Thoracic aorta (tissue), 2 donors: ENCODE results near the gene DUSP10. TPM values are rescaled to one million over a fixed set of nuclear protein-coding genes. Genes with fewer than 3 reads are reported as not detected.

ENCODE experiments used
- ATAC-seq: fragments of 150-250 bp; one replicate; pipeline ENCODE4 v1.8.0; 2017; ENCODE audit warnings: low read depth; ENCODE audit not compliant: insufficient number of reproducible peaks, low FRiP score
- DNase-seq: peaks from one replicate; pipeline ENCODE4 v3.0.0-alpha.2; 2020; ENCODE audit warnings: low spot score
- H3K27ac ChIP-seq, 2 donors: fragments of 200-600 bp; sonication (generic); 1 replicate in 1 of 2; 2 replicates in 1 of 2; pipeline ENCODE4 v1.5.1; 2016; ENCODE audit warnings: mild to moderate bottlenecking in 2 of 2, moderate library complexity in 2 of 2
- H3K27me3 ChIP-seq: fragments of 200-600 bp; sonication (generic); replicated peaks from 2 replicates; pipeline ENCODE4 v1.6.0; 2016; ENCODE audit warnings: mild to moderate bottlenecking; ENCODE audit not compliant: insufficient read depth
- H3K36me3 ChIP-seq: fragments of 200-600 bp; sonication (generic); one replicate; pipeline ENCODE4 v1.5.1; 2016
- H3K4me1 ChIP-seq, 2 donors: fragments of 200-600 bp; sonication (generic); 1 replicate in 1 of 2; 2 replicates in 1 of 2; pipeline versions ENCODE4 v1.5.1 to v1.6.0; 2016; ENCODE audit warnings: low read depth in 2 of 2, mild to moderate bottlenecking in 1 of 2; ENCODE audit not compliant: control insufficient read depth in 1 of 2
- H3K4me3 ChIP-seq: fragments of 200-600 bp; sonication (generic); 2 replicates; pipeline ENCODE4 v1.5.1; 2016; ENCODE audit warnings: mild to moderate bottlenecking
- H3K9me3 ChIP-seq: fragments of 200-600 bp; sonication (generic); 2 replicates; pipeline ENCODE4 v1.5.1; 2016
- total RNA-seq, 2 donors: library from RNA; depleted of rRNA; stranded (reverse); fragments of >200 nt; gene quantifications; one replicate each; pipeline versions ENCODE4 v1.1.0 to v1.2.3, GENCODE V29; 2016
- TF ChIP-seq, protein P1 (sequence below): fragments of 200-600 bp; sonication (generic); IDR thresholded peaks from one replicate; pipeline ENCODE4 v1.5.1; 2019; ENCODE audit warnings: antibody characterized with exemption

The DUSP10 gene
- total RNA-seq, 2 donors from 2014 or later = 2.3 to 10.4 TPM

DNA sequence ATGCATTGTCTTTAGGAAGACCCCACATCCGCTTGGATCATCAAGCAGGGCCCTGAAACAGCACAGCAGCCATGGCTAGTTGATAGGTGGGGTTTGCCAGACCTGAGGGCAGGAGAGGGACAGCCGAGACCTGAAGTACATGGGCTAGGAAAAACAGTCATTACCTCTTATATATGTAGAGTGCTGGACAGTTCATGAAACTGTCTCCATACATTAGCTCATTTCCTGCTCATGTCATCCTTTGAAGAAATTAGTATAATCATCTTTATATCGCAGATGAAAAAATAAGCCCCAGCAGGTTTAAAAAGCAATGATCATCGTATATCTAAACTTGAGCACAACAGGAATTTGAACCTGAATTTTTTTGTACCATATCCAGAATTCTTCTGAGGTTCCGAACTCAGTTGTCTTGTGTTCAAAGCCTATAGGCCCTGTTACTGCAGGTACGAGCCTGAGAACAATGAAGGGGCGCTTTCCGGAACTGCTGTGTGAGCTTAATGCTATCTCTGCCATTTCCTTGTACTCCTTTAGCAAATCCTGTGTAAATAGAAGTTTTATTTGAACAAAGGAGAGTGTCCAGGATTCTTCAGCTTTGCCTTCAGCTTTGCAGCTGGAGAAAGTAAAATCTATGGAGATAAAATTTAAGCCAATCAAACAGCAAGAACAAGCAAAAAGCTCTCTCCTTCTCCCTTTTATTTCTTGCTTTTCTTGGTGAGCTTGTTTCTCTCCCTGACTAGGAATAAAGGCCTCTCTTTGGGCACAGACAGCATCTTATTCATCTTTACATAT, 32.4 kb upstream of the DUSP10 start:
- no peak for ATAC-seq

DNA sequence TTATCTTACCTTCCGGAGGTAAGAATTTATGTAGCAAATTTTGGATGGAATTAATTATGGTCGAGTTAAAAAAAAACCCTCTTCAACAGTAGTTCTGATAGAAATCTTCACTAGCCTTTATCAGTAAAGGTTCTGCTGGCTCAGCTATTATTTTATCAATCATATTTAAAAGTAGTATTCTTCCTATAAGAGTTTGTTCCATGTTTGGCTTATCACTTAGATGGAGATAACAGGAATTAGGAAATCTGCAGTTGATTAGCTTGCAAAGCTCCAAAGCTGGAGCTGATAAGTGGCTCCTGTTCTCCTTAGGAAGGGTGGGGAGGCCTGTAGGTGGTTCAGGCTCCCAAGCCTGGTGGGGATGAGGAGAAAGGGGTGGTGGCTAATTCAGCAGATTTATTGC, 31.5 kb upstream of the DUSP10 start:
- no peak for ATAC-seq
- H3K4me1 ChIP-seq = no peaks in the 10 kb centered on the region
- H3K9me3 ChIP-seq = no peaks in the 10 kb centered on the region
- no peak for DNase-seq
- TF ChIP-seq, protein P1, sequence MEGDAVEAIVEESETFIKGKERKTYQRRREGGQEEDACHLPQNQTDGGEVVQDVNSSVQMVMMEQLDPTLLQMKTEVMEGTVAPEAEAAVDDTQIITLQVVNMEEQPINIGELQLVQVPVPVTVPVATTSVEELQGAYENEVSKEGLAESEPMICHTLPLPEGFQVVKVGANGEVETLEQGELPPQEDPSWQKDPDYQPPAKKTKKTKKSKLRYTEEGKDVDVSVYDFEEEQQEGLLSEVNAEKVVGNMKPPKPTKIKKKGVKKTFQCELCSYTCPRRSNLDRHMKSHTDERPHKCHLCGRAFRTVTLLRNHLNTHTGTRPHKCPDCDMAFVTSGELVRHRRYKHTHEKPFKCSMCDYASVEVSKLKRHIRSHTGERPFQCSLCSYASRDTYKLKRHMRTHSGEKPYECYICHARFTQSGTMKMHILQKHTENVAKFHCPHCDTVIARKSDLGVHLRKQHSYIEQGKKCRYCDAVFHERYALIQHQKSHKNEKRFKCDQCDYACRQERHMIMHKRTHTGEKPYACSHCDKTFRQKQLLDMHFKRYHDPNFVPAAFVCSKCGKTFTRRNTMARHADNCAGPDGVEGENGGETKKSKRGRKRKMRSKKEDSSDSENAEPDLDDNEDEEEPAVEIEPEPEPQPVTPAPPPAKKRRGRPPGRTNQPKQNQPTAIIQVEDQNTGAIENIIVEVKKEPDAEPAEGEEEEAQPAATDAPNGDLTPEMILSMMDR = no peak
- H3K27me3 ChIP-seq = no peaks in the 10 kb centered on the region
- H3K4me3 ChIP-seq = no peak overlapping the region
- no peaks in the 10 kb centered on the region for H3K36me3 ChIP-seq
- H3K27ac ChIP-seq = no peak overlapping the region

More for the DNA sequence above, 32.4 kb upstream of the DUSP10 start:
- Histone ChIP-seq H3K27ac (no peak overlapping the region), H3K9me3 (no peaks in the 10 kb centered on the region), H3K36me3 (no peaks in the 10 kb centered on the region), H3K4me1 (no peaks in the 10 kb centered on the region), H3K4me3 (no peak overlapping the region), H3K27me3 (no peaks in the 10 kb centered on the region)
- DNase-seq = no peak
- TF ChIP-seq, protein P1 = no peak

DNA sequence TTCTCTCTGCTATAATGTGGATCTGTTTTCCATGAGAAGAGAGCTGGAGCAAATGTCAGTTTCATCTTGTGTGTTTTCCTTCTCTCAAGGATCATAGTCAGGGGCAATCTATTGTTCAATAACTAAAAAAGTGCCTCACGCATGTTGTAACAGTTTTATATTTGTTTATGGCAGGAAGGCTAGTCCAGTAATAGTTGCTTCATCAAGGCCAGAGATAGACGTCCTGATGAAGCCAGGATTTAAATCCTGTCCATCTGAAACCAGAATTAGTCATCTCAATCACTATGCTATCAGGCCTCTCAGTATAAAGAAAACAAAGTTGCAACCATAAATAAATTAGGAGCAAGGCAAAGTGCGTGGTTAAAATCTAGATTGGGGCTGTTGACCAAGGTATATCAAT, 30.2 kb upstream of the DUSP10 start:
- no peak for DNase-seq
- no peak overlapping the region for H3K27ac ChIP-seq
- TF ChIP-seq, protein P1 = no peak
- no peak overlapping the region for H3K4me3 ChIP-seq
- no peaks in the 10 kb centered on the region for H3K9me3 ChIP-seq
- no peak for ATAC-seq
- H3K27me3 ChIP-seq = no peaks in the 10 kb centered on the region
- no peaks in the 10 kb centered on the region for H3K36me3 ChIP-seq
- H3K4me1 ChIP-seq = no peaks in the 10 kb centered on the region

DNA sequence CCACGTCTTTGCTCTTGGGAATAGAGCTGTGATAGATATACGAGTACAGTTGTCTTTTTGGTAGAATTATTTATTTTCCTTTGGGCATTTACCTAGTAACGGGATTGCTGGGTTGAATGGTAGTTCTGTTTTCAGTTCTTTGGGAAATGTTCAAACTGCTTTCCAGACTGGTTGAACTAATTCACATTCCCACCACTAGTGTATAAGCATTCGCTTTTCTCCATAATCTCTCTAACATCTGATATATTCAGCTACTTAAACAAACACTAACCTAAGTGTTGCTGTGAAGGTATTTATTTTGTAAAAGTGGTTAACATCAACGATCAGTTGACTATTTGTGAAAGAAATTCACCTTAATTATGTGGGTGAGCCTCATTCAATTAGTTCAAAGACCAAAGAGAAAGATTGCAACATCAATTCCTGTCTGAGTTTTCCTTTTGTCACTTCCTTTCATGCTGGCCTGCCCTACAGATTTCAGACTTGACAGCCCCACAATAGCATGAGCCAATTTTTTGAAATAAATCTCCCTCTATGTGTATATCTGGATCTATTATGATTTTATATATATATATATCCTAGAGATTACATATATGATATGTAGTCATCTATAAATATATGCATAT, 26.7 kb upstream of the DUSP10 start:
- Histone ChIP-seq H3K9me3 (no peaks in the 10 kb centered on the region), H3K36me3 (no peaks in the 10 kb centered on the region), H3K27ac (no peak overlapping the region), H3K4me1 (no peaks in the 10 kb centered on the region), H3K27me3 (no peaks in the 10 kb centered on the region), H3K4me3 (no peak overlapping the region)
- TF ChIP-seq, protein P1 = no peak
- DNase-seq (no peak), ATAC-seq (no peak)

DNA sequence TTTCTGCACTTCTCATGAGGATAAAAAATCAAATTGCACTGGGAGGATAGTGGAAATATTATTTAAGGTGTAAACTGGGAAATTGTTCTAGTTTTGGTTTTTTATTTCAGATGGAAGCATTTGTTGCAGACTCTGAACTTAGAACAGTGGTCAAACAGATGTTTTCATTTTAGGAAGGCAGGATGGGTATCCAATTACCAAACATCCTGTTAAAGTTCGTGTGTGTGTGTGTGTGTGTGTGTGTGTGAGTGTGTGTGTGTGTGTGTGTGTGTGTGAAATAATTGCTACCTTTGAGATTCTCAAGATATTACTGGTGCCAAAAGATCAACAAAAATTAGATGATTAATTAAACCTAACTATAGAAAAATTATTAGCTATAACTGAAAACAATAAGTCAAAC, 24.3 kb upstream of the DUSP10 start:
- H3K27me3 ChIP-seq = no peaks in the 10 kb centered on the region
- H3K36me3 ChIP-seq = no peaks in the 10 kb centered on the region
- ATAC-seq (no peak), DNase-seq (no peak)
- no peaks in the 10 kb centered on the region for H3K9me3 ChIP-seq
- H3K4me1 ChIP-seq = no peaks in the 10 kb centered on the region
- TF ChIP-seq, protein P1 = no peak
- no peak overlapping the region for H3K27ac ChIP-seq
- no peak overlapping the region for H3K4me3 ChIP-seq
